NCI-H748 (cell line): ENCODE data around the gene GRK5.

ENCODE experiments used
- DNase-seq: peaks from one replicate; lab custom pipeline; 2025; ENCODE audit not compliant: unreplicated experiment; lab: John Stamatoyannopoulos, UW

GRK5 gene

GRCh38 chr10:119292968-119293760 is 85.8 kb downstream of the GRK5 start:
- no peak for DNase-seq

- DNase-seq: no peak
Observed at GRCh38 chr10:119296703-119297102, 89.3 kb downstream of the GRK5 start.

- no peak for DNase-seq
Observed at GRCh38 chr10:119297207-119297968, 90.0 kb downstream of the GRK5 start.

GRCh38 chr10:119298810-119299209 is 91.4 kb downstream of the GRK5 start:
- no peak for DNase-seq

GRCh38 chr10:119299531-119299930 is 92.2 kb downstream of the GRK5 start:
- no peak for DNase-seq

- no peak for DNase-seq
Observed at GRCh38 chr10:119301397-119301796, 94.0 kb downstream of the GRK5 start.

- DNase-seq: no peak
Observed at GRCh38 chr10:119302172-119302571, 94.8 kb downstream of the GRK5 start.

- DNase-seq: no peak
Observed at GRCh38 chr10:119302591-119303253, 95.4 kb downstream of the GRK5 start.

GRCh38 chr10:119303886-119304285 is 96.5 kb downstream of the GRK5 start:
- DNase-seq: no peak

- no peak for DNase-seq
Observed at GRCh38 chr10:119304541-119304940, 97.2 kb downstream of the GRK5 start.

GRCh38 chr10:119305860-119306513 is 98.6 kb downstream of the GRK5 start:
- DNase-seq: no peak

- no peak for DNase-seq
Observed at GRCh38 chr10:119306514-119306951, 99.2 kb downstream of the GRK5 start.

- DNase-seq: no peak
Observed at GRCh38 chr10:119306986-119307392, 99.6 kb downstream of the GRK5 start.

GRCh38 chr10:119308089-119308488 is 100.7 kb downstream of the GRK5 start:
- no peak for DNase-seq

- no peak for DNase-seq
Observed at GRCh38 chr10:119308551-119309422, 101.4 kb downstream of the GRK5 start.

- no peak for DNase-seq
Observed at GRCh38 chr10:119309423-119309770, 102.0 kb downstream of the GRK5 start.

GRCh38 chr10:119310806-119311205 is 103.4 kb downstream of the GRK5 start:
- peak; percentile 6 for DNase-seq

- DNase-seq: no peak
Observed at GRCh38 chr10:119312241-119312640, 104.9 kb downstream of the GRK5 start.

GRCh38 chr10:119313024-119313423 is 105.7 kb downstream of the GRK5 start:
- no peak for DNase-seq

- no peak for DNase-seq
Observed at GRCh38 chr10:119313644-119314043, 106.3 kb downstream of the GRK5 start.
